IMR-90 (cell line): Measurements from ENCODE around the gene RIT1.

Experiments used
- BHLHE40 ChIP-seq: fragments of 150-350 bp; IDR thresholded peaks from 2 replicates; pipeline ENCODE4 v1.6.1; 2016; ENCODE audit warnings: mild to moderate bottlenecking, low read depth, low read length
- CEBPB ChIP-seq: IDR thresholded peaks from 2 replicates; pipeline ENCODE4 v1.6.1; 2012; ENCODE audit warnings: low read depth, low read length, improper control_type of control experiment
- CTCF ChIP-seq: conservative IDR thresholded peaks from 2 replicates; pipeline ENCODE4 v1.5.1; 2012; ENCODE audit warnings: mild to moderate bottlenecking, low read depth, low read length, improper control_type of control experiment
- ELK1 ChIP-seq: fragments of 150-350 bp; IDR thresholded peaks from 2 replicates; pipeline ENCODE4 v1.6.1; 2016; ENCODE audit warnings: low read depth, mild to moderate bottlenecking, low read length, moderate library complexity, borderline replicate concordance
- FOS ChIP-seq: fragments of 150-350 bp; IDR thresholded peaks from 2 replicates; pipeline ENCODE4 v1.6.1; 2016; ENCODE audit warnings: low read depth, low read length
- MAZ ChIP-seq: IDR thresholded peaks from 2 replicates; pipeline ENCODE4 v1.6.1; 2012; ENCODE audit warnings: low read depth, mild to moderate bottlenecking, low read length, improper control_type of control experiment, moderate library complexity, borderline replicate concordance
- MXI1 ChIP-seq: IDR thresholded peaks from 2 replicates; pipeline ENCODE4 v1.6.1; 2012; ENCODE audit warnings: low read depth, mild to moderate bottlenecking, low read length, moderate library complexity, borderline replicate concordance
- NFE2L2 ChIP-seq: fragments of 150-350 bp; IDR thresholded peaks from 2 replicates; pipeline ENCODE4 v1.6.1; 2016; ENCODE audit warnings: low read depth, mild to moderate bottlenecking, low read length
- POLR2A ChIP-seq: IDR thresholded peaks from 2 replicates; pipeline ENCODE4 v1.6.1; 2012; ENCODE audit warnings: mild to moderate bottlenecking, low read depth, low read length
- RAD21 ChIP-seq: IDR thresholded peaks from 2 replicates; pipeline ENCODE4 v1.6.1; 2012; ENCODE audit warnings: low read length, improper control_type of control experiment
- RCOR1 ChIP-seq: IDR thresholded peaks from 2 replicates; pipeline ENCODE4 v1.6.1; 2012; ENCODE audit warnings: mild to moderate bottlenecking, low read length, improper control_type of control experiment; ENCODE audit not compliant: insufficient replicate concordance
- RFX5 ChIP-seq: IDR thresholded peaks from 2 replicates; pipeline ENCODE4 v1.8.0; 2012; ENCODE audit warnings: low read depth, mild to moderate bottlenecking, low read length, moderate library complexity
- SMC3 ChIP-seq: fragments of 150-350 bp; IDR thresholded peaks from 2 replicates; pipeline ENCODE4 v1.6.1; 2016; ENCODE audit warnings: low read depth, mild to moderate bottlenecking, antibody characterized with exemption, low read length, moderate library complexity
- USF2 ChIP-seq: fragments of 150-350 bp; IDR thresholded peaks from 2 replicates; pipeline ENCODE4 v1.6.1; 2017; ENCODE audit warnings: mild to moderate bottlenecking, antibody characterized with exemption, low read length, low read depth

- TF ChIP-seq CTCF (no peak), RAD21 (no peak), SMC3 (no peak), RFX5 (no peak), POLR2A (no peak), ELK1 (no peak), MAZ (no peak), USF2 (no peak), CEBPB (no peak), MXI1 (no peak), FOS (no peak), RCOR1 (no peak), NFE2L2 (no peak), BHLHE40 (no peak)
Observed at GRCh38 chr1:155947741-155948140, 36.6 kb upstream of the RIT1 start.
